Keratinocyte (primary cell): Measurements from ENCODE around the gene SSBP2. TPM values are rescaled to one million over a fixed set of nuclear protein-coding genes. Genes with fewer than 3 reads are reported as not detected.

Source experiments
- DNase-seq: peaks from one replicate; pipeline ENCODE4 v3.0.0-alpha.2; 2011; ENCODE audit warnings: low read depth, missing footprints, low spot score
- FAIRE-seq: peaks from 2 replicates; lab custom pipeline; 2011; peaks lifted over from hg19 to GRCh38; lab: Jason Lieb, UNC
- H2AFZ ChIP-seq: 2 replicates; pipeline ENCODE4 v1.6.0; 2012; ENCODE audit warnings: low read length, control low read depth, inconsistent platforms; ENCODE audit not compliant: control insufficient read depth
- H3K27ac ChIP-seq: 2 replicates; pipeline ENCODE4 v1.5.1; 2011; ENCODE audit warnings: low read length; ENCODE audit not compliant: control insufficient read depth, insufficient read depth
- H3K27me3 ChIP-seq: 3 replicates; pipeline ENCODE4 v1.6.0; 2011; ENCODE audit warnings: low read length; ENCODE audit not compliant: control insufficient read depth, insufficient read depth; ENCODE audit errors: extremely low read depth
- H3K36me3 ChIP-seq, 2 experiments: 2 replicates in 1 of 2; 3 replicates in 1 of 2; pipeline ENCODE4 v1.5.1; 2011; ENCODE audit warnings: low read length in 2 of 2, mild to moderate bottlenecking in 1 of 2; ENCODE audit not compliant: control insufficient read depth in 2 of 2, insufficient read depth in 2 of 2; ENCODE audit errors: extremely low read depth in 1 of 2
- H3K4me1 ChIP-seq: 3 replicates; pipeline ENCODE4 v1.5.1; 2011; ENCODE audit warnings: low read length; ENCODE audit not compliant: control insufficient read depth, insufficient read depth; ENCODE audit errors: extremely low read depth
- H3K4me2 ChIP-seq: 3 replicates; pipeline ENCODE4 v1.6.0; 2011; ENCODE audit warnings: low read depth, low read length; ENCODE audit not compliant: control insufficient read depth, insufficient read depth; ENCODE audit errors: extremely low read depth
- H3K4me3 ChIP-seq, 3 experiments: fragments of 200-600 bp in 1 of 3; sonication (generic) in 1 of 3; 2 replicates in 2 of 3; 3 replicates in 1 of 3; pipeline ENCODE4 v1.5.1; 2011 to 2016; ENCODE audit warnings: low read length in 3 of 3, mild to moderate bottlenecking in 3 of 3, control low read depth in 2 of 3, inconsistent platforms in 1 of 3, low read depth in 1 of 3, mixed read lengths in 1 of 3, mixed run types in 1 of 3, moderate library complexity in 1 of 3; ENCODE audit not compliant: control insufficient read depth in 2 of 3, insufficient read depth in 2 of 3; ENCODE audit errors: extremely low read depth in 1 of 3
- H3K79me2 ChIP-seq: 2 replicates; pipeline ENCODE4 v1.6.0; 2012; ENCODE audit warnings: low read length; ENCODE audit not compliant: control insufficient read depth, insufficient read depth
- H3K9ac ChIP-seq: 3 replicates; pipeline ENCODE4 v1.6.0; 2011; ENCODE audit warnings: low read length; ENCODE audit not compliant: control insufficient read depth, insufficient read depth; ENCODE audit errors: extremely low read depth
- H3K9me1 ChIP-seq: 3 replicates; pipeline ENCODE4 v1.6.0; 2011; ENCODE audit warnings: low read length; ENCODE audit not compliant: control insufficient read depth, insufficient read depth; ENCODE audit errors: extremely low read depth
- H3K9me3 ChIP-seq: 2 replicates; pipeline ENCODE4 v1.5.1; 2012; ENCODE audit warnings: low read depth, low read length; ENCODE audit not compliant: control insufficient read depth
- H4K20me1 ChIP-seq: 3 replicates; pipeline ENCODE4 v1.6.0; 2011; ENCODE audit warnings: low read length; ENCODE audit not compliant: control insufficient read depth, insufficient read depth; ENCODE audit errors: extremely low read depth
- CTCF ChIP-seq, 3 experiments: IDR thresholded peaks in 1 of 3; conservative IDR thresholded peaks in 1 of 3; optimal IDR thresholded peaks in 1 of 3; 2 replicates in 2 of 3; 3 replicates in 1 of 3; pipeline versions ENCODE3 to v1.5.1; 2011; ENCODE audit warnings: low read length in 3 of 3, mild to moderate bottlenecking in 3 of 3, moderate library complexity in 2 of 3, control low read depth in 1 of 3, inconsistent platforms in 1 of 3; ENCODE audit not compliant: insufficient read depth in 2 of 3; ENCODE audit errors: extremely low read depth in 1 of 3
- EZH2 ChIP-seq: IDR thresholded peaks from one replicate; pipeline ENCODE4 v1.6.1; 2012; ENCODE audit warnings: inconsistent platforms, mild to moderate bottlenecking, low read length, moderate library complexity
- dilution Hi-C: fragments of 300-500 bp; cut with MboI; formaldehyde crosslinking; loops from one replicate; pipeline ENCODE4 v1.7.0; 2020; ENCODE audit warnings: low sequenced_read_pairs; ENCODE audit not compliant: extremely low pct_ligation_motif_present
- polyA plus RNA-seq, 5 experiments: library from polyadenylated mRNA; depleted of rRNA in 3 of 5; stranded (reverse) in 3 of 5; stranded (forward) in 1 of 5; unstranded in 1 of 5; fragments of >200 nt; gene quantifications; 1 replicate in 1 of 5; 2 replicates in 3 of 5; 3 replicates in 1 of 5; pipeline versions ENCODE4 v1.2.1 to v1.2.3, GENCODE V29; 2011 to 2012; ENCODE audit warnings: missing spikeins in 2 of 5, low read depth in 1 of 5, low replicate concordance in 1 of 5

Gene SSBP2
- polyA plus RNA-seq, 1 donor (not counting 4 experiments of a cell fraction or from before 2014, with no cell fraction given): 14.6 TPM

- FAIRE-seq (peak; percentile 94), DNase-seq (peak; percentile 71)
- dilution Hi-C loops: no loop called here
Measured at GRCh38 chr5:81786496-81786895, 35.6 kb upstream of the SSBP2 start.

GRCh38 chr5:81785322-81785721, 34.4 kb upstream of the SSBP2 start:
- dilution Hi-C loops: no loop called here
- Histone ChIP-seq H3K9me3 (no peaks in the 10 kb centered on the region), H2AFZ (no peak overlapping the region), H3K4me2 (no peak overlapping the region), H3K9ac (no peak overlapping the region), H3K9me1 (no peaks in the 10 kb centered on the region), H3K4me3 (no peak overlapping the region), H3K27ac (no peak overlapping the region), H3K79me2 (no peaks in the 10 kb centered on the region), H3K36me3 (no peaks in the 10 kb centered on the region), H3K27me3 (no peaks in the 10 kb centered on the region), H4K20me1 (no peaks in the 10 kb centered on the region), H3K4me1 (peaks cover 38% of the 10 kb centered on the region)
- TF ChIP-seq EZH2 (no peak), CTCF (optimal IDR thresholded peaks at IDR 0.05 in 1 of 3, IDR thresholded peaks at IDR 0.05 in 1 of 3, conservative IDR thresholded peaks at IDR 0.05 in 1 of 3; ENCODE audit: extremely low read depth in 1 of 3, insufficient read depth in 2 of 3, low read length in 3 of 3) (no peak)
- DNase-seq: no peak
- no peak for FAIRE-seq

More at GRCh38 chr5:81786496-81786895, 35.6 kb upstream of the SSBP2 start:
- no peak overlapping the region for H3K4me3 ChIP-seq
- no peaks in the 10 kb centered on the region for H3K9me3 ChIP-seq
- peak overlapping the region; percentile 53 for H3K27ac ChIP-seq
- TF ChIP-seq EZH2 (no peak), CTCF (optimal IDR thresholded peaks at IDR 0.05 in 1 of 3, IDR thresholded peaks at IDR 0.05 in 1 of 3, conservative IDR thresholded peaks at IDR 0.05 in 1 of 3; ENCODE audit: extremely low read depth in 1 of 3, insufficient read depth in 2 of 3, low read length in 3 of 3) (no peak)
- peak overlapping the region; percentile 75 for H3K4me2 ChIP-seq
- H3K79me2 ChIP-seq: no peaks in the 10 kb centered on the region
- peak overlapping the region; percentile 72 for H2AFZ ChIP-seq
- peaks cover 38% of the 10 kb centered on the region for H3K4me1 ChIP-seq
- no peaks in the 10 kb centered on the region for H3K27me3 ChIP-seq
- no peak overlapping the region for H3K9ac ChIP-seq
- no peaks in the 10 kb centered on the region for H4K20me1 ChIP-seq
- no peaks in the 10 kb centered on the region for H3K9me1 ChIP-seq
- H3K36me3 ChIP-seq: no peaks in the 10 kb centered on the region
